Measurements from ENCODE around the gene PRSS22. TPM values are rescaled to one million over a fixed set of nuclear protein-coding genes. Genes with fewer than 3 reads are reported as not detected.

The PRSS22 gene
- polyA plus RNA-seq, 1 donor (not counting 4 experiments of a cell fraction or from before 2014, with no cell fraction given): 2.2 TPM

GRCh38 chr16:2827374-2827791 lies 30.6 kb downstream of the PRSS22 start:
- H3K4me1 ChIP-seq (ENCODE audit: control insufficient read depth, extremely low read depth, insufficient read depth, low read length): peaks cover 13% of the 10 kb centered on the region
- no peaks in the 10 kb centered on the region for H3K9me1 ChIP-seq (ENCODE audit: control insufficient read depth, extremely low read depth, insufficient read depth, low read length)
- TF ChIP-seq EZH2 (IDR thresholded peaks at IDR 0.05; ENCODE audit: low read length): no peak
- TF ChIP-seq, protein P1, sequence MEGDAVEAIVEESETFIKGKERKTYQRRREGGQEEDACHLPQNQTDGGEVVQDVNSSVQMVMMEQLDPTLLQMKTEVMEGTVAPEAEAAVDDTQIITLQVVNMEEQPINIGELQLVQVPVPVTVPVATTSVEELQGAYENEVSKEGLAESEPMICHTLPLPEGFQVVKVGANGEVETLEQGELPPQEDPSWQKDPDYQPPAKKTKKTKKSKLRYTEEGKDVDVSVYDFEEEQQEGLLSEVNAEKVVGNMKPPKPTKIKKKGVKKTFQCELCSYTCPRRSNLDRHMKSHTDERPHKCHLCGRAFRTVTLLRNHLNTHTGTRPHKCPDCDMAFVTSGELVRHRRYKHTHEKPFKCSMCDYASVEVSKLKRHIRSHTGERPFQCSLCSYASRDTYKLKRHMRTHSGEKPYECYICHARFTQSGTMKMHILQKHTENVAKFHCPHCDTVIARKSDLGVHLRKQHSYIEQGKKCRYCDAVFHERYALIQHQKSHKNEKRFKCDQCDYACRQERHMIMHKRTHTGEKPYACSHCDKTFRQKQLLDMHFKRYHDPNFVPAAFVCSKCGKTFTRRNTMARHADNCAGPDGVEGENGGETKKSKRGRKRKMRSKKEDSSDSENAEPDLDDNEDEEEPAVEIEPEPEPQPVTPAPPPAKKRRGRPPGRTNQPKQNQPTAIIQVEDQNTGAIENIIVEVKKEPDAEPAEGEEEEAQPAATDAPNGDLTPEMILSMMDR (optimal IDR thresholded peaks at IDR 0.05 in 1 of 3, IDR thresholded peaks at IDR 0.05 in 1 of 3, conservative IDR thresholded peaks at IDR 0.05 in 1 of 3; ENCODE audit: extremely low read depth in 1 of 3, insufficient read depth in 2 of 3, low read length in 3 of 3): no peak
- no peak overlapping the region for H3K4me3 ChIP-seq (ENCODE audit: control insufficient read depth in 2 of 3, extremely low read depth in 1 of 3, insufficient read depth in 2 of 3, low read depth in 1 of 3, low read length in 3 of 3)
- no peaks in the 10 kb centered on the region for H3K36me3 ChIP-seq (ENCODE audit: control insufficient read depth in 2 of 2, extremely low read depth in 1 of 2, insufficient read depth in 2 of 2, low read length in 2 of 2)
- no peak overlapping the region for H2AFZ ChIP-seq (ENCODE audit: control insufficient read depth, low read length)
- H3K27ac ChIP-seq (ENCODE audit: control insufficient read depth, insufficient read depth, low read length): no peak overlapping the region
- H3K4me2 ChIP-seq (ENCODE audit: control insufficient read depth, extremely low read depth, insufficient read depth, low read depth, low read length): no peak overlapping the region
- H3K79me2 ChIP-seq (ENCODE audit: control insufficient read depth, insufficient read depth, low read length): no peaks in the 10 kb centered on the region
- no peak overlapping the region for H3K9ac ChIP-seq (ENCODE audit: control insufficient read depth, extremely low read depth, insufficient read depth, low read length)
- H4K20me1 ChIP-seq (ENCODE audit: control insufficient read depth, extremely low read depth, insufficient read depth, low read length): no peaks in the 10 kb centered on the region
- no peak for FAIRE-seq
- H3K27me3 ChIP-seq (ENCODE audit: control insufficient read depth, extremely low read depth, insufficient read depth, low read length): peaks cover 58% of the 10 kb centered on the region
- no peaks in the 10 kb centered on the region for H3K9me3 ChIP-seq (ENCODE audit: control insufficient read depth, low read depth, low read length)
- dilution Hi-C loops (cut with MboI; ENCODE audit: extremely low pct_ligation_motif_present, low sequenced_read_pairs): no loop called here
- no peak for DNase-seq (ENCODE audit: low read depth, low spot score)

GRCh38 chr16:2826591-2827373 lies 31.2 kb downstream of the PRSS22 start:
- TF ChIP-seq, protein P1 (optimal IDR thresholded peaks at IDR 0.05 in 1 of 3, IDR thresholded peaks at IDR 0.05 in 1 of 3, conservative IDR thresholded peaks at IDR 0.05 in 1 of 3; ENCODE audit: extremely low read depth in 1 of 3, insufficient read depth in 2 of 3, low read length in 3 of 3): no peak
- peaks cover 52% of the 10 kb centered on the region for H3K27me3 ChIP-seq (ENCODE audit: control insufficient read depth, extremely low read depth, insufficient read depth, low read length)
- no peaks in the 10 kb centered on the region for H3K9me3 ChIP-seq (ENCODE audit: control insufficient read depth, low read depth, low read length)
- no peak for DNase-seq (ENCODE audit: low read depth, low spot score)
- no peak overlapping the region for H3K27ac ChIP-seq (ENCODE audit: control insufficient read depth, insufficient read depth, low read length)
- no peaks in the 10 kb centered on the region for H3K9me1 ChIP-seq (ENCODE audit: control insufficient read depth, extremely low read depth, insufficient read depth, low read length)
- no peaks in the 10 kb centered on the region for H3K36me3 ChIP-seq (ENCODE audit: control insufficient read depth in 2 of 2, extremely low read depth in 1 of 2, insufficient read depth in 2 of 2, low read length in 2 of 2)
- H3K4me3 ChIP-seq (ENCODE audit: control insufficient read depth in 2 of 3, extremely low read depth in 1 of 3, insufficient read depth in 2 of 3, low read depth in 1 of 3, low read length in 3 of 3): no peak overlapping the region
- no peak overlapping the region for H2AFZ ChIP-seq (ENCODE audit: control insufficient read depth, low read length)
- no peak overlapping the region for H3K9ac ChIP-seq (ENCODE audit: control insufficient read depth, extremely low read depth, insufficient read depth, low read length)
- no peaks in the 10 kb centered on the region for H4K20me1 ChIP-seq (ENCODE audit: control insufficient read depth, extremely low read depth, insufficient read depth, low read length)
- no peak overlapping the region for H3K4me2 ChIP-seq (ENCODE audit: control insufficient read depth, extremely low read depth, insufficient read depth, low read depth, low read length)
- no peaks in the 10 kb centered on the region for H3K79me2 ChIP-seq (ENCODE audit: control insufficient read depth, insufficient read depth, low read length)
- FAIRE-seq: no peak
- dilution Hi-C loops (cut with MboI; ENCODE audit: extremely low pct_ligation_motif_present, low sequenced_read_pairs): no loop called here
- H3K4me1 ChIP-seq (ENCODE audit: control insufficient read depth, extremely low read depth, insufficient read depth, low read length): peaks cover 13% of the 10 kb centered on the region
